ENCODE results near the gene TMEM198. TPM values are rescaled to one million over a fixed set of nuclear protein-coding genes. Genes with fewer than 3 reads are reported as not detected.

Gene TMEM198
- total RNA-seq, 1 donor from 2014 or later = 1.4 TPM

DNA sequence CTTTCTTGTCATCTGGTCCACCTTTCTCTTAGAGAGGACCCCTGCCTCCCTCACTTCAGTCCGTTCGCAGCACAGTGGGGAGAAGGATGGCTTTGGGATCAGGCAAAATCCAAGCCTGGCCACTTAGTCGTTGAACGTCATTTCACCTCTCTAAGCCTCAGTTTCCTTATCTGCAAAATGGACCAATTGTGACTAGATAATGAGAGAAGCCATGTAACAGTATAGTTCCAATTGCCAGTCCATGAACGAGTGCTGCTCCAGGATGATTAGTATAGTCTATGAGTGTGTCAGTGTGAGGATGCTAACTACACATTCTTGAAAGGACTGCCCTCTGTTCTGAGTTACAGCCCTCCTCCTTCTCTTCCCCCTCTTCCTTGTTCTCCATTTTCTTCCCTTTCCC is 29.3 kb downstream of the TMEM198 start:
- no peak overlapping the region for H3K4me3 ChIP-seq
- peaks cover 3% of the 10 kb centered on the region for H3K36me3 ChIP-seq
- ATAC-seq = no peak
- no peak for DNase-seq
- H3K27ac ChIP-seq = no peak overlapping the region
- H3K4me1 ChIP-seq = peaks cover 11% of the 10 kb centered on the region
- TF ChIP-seq, protein P1, sequence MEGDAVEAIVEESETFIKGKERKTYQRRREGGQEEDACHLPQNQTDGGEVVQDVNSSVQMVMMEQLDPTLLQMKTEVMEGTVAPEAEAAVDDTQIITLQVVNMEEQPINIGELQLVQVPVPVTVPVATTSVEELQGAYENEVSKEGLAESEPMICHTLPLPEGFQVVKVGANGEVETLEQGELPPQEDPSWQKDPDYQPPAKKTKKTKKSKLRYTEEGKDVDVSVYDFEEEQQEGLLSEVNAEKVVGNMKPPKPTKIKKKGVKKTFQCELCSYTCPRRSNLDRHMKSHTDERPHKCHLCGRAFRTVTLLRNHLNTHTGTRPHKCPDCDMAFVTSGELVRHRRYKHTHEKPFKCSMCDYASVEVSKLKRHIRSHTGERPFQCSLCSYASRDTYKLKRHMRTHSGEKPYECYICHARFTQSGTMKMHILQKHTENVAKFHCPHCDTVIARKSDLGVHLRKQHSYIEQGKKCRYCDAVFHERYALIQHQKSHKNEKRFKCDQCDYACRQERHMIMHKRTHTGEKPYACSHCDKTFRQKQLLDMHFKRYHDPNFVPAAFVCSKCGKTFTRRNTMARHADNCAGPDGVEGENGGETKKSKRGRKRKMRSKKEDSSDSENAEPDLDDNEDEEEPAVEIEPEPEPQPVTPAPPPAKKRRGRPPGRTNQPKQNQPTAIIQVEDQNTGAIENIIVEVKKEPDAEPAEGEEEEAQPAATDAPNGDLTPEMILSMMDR (IDR thresholded peaks at IDR 0.05) = no peak
- peaks cover 19% of the 10 kb centered on the region for H3K27me3 ChIP-seq (ENCODE audit: low read depth)
- H3K9me3 ChIP-seq = no peaks in the 10 kb centered on the region
- intact Hi-C loops (cut with DNase I) = no loop called here

DNA sequence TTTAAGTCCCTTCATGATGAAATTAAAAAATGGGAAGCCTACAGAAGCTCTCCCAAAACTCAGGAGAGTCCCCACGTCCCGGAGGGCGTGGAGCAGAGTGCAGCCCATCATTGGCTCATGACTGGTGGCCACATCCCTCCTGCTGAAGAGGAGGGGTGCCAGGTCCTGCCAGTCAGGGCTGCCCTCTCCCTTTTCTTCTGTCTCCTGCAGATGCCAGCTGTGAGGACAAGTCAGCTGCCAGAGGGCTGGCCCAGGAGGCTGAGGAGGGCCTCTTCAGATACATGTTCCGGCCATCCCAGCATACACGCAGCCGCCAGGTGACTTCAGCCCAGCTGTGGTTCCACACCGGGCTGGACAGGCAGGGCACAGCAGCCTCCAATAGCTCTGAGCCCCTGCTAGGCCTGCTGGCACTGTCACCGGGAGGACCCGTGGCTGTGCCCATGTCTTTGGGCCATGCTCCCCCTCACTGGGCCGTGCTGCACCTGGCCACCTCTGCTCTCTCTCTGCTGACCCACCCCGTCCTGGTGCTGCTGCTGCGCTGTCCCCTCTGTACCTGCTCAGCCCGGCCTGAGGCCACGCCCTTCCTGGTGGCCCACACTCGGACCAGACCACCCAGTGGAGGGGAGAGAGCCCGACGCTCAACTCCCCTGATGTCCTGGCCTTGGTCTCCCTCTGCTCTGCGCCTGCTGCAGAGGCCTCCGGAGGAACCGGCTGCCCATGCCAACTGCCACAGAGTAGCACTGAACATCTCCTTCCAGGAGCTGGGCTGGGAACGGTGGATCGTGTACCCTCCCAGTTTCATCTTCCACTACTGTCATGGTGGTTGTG is 30.9 kb downstream of the TMEM198 start:
- peaks cover 7% of the 10 kb centered on the region for H3K4me1 ChIP-seq
- H3K27ac ChIP-seq = no peak overlapping the region
- intact Hi-C loops (cut with DNase I) = no loop called here
- no peak overlapping the region for H3K4me3 ChIP-seq
- H3K9me3 ChIP-seq = no peaks in the 10 kb centered on the region
- DNase-seq (no peak), ATAC-seq (no peak)
- TF ChIP-seq, protein P1 (IDR thresholded peaks at IDR 0.05) = no peak
- H3K36me3 ChIP-seq = no peaks in the 10 kb centered on the region
- peaks cover 19% of the 10 kb centered on the region for H3K27me3 ChIP-seq (ENCODE audit: low read depth)

DNA sequence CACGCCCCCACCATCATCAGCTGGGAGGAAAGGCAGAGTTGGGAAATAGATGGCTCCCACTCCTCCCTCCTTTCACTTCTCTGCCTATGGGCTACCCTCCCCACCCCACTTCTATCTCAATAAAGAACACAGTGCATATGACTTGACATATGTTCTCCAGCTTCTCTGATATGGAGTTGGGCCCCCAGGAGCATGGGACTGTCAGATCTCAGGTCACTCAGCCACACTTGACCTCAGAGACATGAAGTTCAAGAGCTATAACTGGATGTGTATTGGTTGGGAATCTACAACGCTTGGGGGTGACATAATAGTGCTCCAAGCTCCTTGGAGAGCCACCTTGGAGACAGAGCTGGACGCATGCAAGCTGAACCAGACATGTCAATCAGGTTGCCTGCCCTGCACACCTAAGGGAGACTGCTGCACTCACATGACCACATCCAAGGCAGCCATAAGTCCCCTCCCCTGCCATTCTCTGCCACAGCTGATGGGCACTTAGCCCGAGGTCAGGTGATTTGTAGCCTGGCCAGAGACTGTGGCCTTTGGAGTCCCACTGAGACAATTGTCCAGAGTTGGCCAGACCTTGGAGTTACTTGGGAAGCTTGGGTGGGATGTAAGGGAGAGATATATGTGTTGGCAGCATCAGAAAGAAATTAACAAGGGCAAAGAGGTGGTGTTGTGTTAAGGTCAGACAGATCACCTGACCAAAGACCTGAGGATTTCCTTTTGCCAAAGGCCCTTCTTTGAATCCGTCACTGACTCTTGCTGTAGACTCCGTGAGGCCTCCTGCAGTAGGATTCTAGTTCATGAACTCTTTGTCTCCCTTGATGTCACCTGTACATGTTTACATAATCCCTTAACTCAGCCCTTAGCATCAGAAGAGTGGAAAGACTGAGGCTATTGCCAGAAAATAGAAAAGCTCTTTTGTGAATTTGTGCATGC is 32.0 kb downstream of the TMEM198 start:
- H3K4me1 ChIP-seq = no peaks in the 10 kb centered on the region
- H3K4me3 ChIP-seq = no peak overlapping the region
- H3K27me3 ChIP-seq (ENCODE audit: low read depth) = peaks cover 11% of the 10 kb centered on the region
- no peaks in the 10 kb centered on the region for H3K9me3 ChIP-seq
- ATAC-seq = no peak
- DNase-seq = no peak
- H3K27ac ChIP-seq = no peak overlapping the region
- intact Hi-C loops (cut with DNase I) = no loop called here
- TF ChIP-seq, protein P1 (IDR thresholded peaks at IDR 0.05) = no peak
- no peaks in the 10 kb centered on the region for H3K36me3 ChIP-seq

DNA sequence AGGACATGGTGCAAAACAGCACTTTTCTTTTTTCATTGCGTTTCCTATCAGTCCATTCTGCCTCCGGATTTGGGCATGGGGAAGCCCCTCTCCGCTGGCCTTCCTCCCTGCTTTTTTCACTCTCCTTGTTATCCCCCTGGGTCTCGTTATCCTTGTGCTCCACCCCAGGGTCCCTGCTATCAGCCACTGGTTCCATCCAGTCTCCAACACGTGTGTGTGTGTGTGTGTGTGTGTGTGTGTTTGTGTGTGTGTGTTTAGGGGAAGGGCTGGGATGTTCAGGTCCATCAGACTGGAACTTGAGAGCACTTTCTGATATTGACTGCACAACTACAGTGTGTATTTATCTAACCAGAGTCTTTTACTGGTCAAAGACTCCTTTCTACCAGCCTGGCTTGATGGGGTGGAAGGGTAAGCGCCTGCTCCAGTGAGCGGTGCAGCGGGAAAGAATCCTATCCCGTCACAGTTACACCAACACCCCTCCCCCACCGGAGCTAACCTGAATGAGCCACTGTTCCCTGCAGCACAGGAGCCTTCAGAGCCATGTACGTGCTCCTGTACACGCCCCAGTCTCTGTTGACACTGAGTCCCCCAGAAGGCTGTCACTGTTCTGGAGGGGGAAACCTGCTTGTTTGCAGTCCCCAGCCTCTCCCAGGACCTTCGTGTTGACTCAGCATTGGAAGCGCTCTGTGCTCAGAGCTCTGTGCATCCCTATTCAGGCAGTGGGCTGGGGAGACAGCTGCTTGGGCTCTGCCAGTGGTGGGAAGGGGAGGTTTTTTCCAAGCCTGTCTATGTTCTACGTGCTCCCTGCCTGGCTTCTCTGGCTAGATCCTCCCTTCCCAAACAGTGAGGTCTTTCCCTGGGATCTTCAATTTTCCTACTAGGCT is 32.9 kb downstream of the TMEM198 start:
- no peak overlapping the region for H3K4me3 ChIP-seq
- TF ChIP-seq, protein P1 (IDR thresholded peaks at IDR 0.05) = no peak
- H3K27ac ChIP-seq = no peak overlapping the region
- peaks cover 11% of the 10 kb centered on the region for H3K27me3 ChIP-seq (ENCODE audit: low read depth)
- H3K36me3 ChIP-seq = no peaks in the 10 kb centered on the region
- DNase-seq (no peak), ATAC-seq (no peak)
- intact Hi-C loops (cut with DNase I) = no loop called here
- H3K4me1 ChIP-seq = no peaks in the 10 kb centered on the region
- no peaks in the 10 kb centered on the region for H3K9me3 ChIP-seq

Measured in lower lobe of right lung (tissue), 2 donors.